Measurements from ENCODE around the gene BLM. TPM values are rescaled to one million over a fixed set of nuclear protein-coding genes. Genes with fewer than 3 reads are reported as not detected.

BLM gene
- polyA plus RNA-seq, 1 donor (not counting 4 experiments of a cell fraction or from before 2014, with no cell fraction given) = 4.4 TPM

DNA sequence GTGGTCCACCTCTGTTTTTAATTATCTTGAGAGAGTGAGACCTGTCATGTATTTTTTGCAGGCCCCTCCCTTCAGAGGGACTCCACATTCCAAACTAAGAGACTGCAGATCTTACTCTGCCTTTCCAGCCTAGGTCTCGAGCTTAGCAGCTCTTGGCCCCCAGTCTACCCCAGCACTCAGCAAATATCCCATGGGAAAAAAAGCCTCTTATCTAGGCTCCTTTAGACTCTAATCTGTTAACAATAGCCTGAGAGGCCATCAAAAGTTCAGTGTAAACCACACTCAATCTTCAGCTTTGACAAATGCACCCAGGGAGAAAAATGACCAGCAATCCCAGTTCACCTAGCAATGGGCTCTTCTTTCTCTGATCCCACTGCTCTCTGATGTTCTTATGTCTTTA lies 8.6 kb upstream of the BLM start:
- Histone ChIP-seq H3K9me3 (ENCODE audit: control insufficient read depth, low read depth, low read length) (no peaks in the 10 kb centered on the region), H3K36me3 (ENCODE audit: control insufficient read depth in 2 of 2, extremely low read depth in 1 of 2, insufficient read depth in 2 of 2, low read length in 2 of 2) (no peaks in the 10 kb centered on the region), H3K9ac (ENCODE audit: control insufficient read depth, extremely low read depth, insufficient read depth, low read length) (no peak overlapping the region), H3K27me3 (ENCODE audit: control insufficient read depth, extremely low read depth, insufficient read depth, low read length) (no peaks in the 10 kb centered on the region), H4K20me1 (ENCODE audit: control insufficient read depth, extremely low read depth, insufficient read depth, low read length) (no peaks in the 10 kb centered on the region), H3K79me2 (ENCODE audit: control insufficient read depth, insufficient read depth, low read length) (no peaks in the 10 kb centered on the region), H3K4me1 (ENCODE audit: control insufficient read depth, extremely low read depth, insufficient read depth, low read length) (no peaks in the 10 kb centered on the region), H2AFZ (ENCODE audit: control insufficient read depth, low read length) (no peak overlapping the region), H3K4me2 (ENCODE audit: control insufficient read depth, extremely low read depth, insufficient read depth, low read depth, low read length) (no peak overlapping the region), H3K9me1 (ENCODE audit: control insufficient read depth, extremely low read depth, insufficient read depth, low read length) (no peaks in the 10 kb centered on the region), H3K27ac (ENCODE audit: control insufficient read depth, insufficient read depth, low read length) (no peak overlapping the region), H3K4me3 (ENCODE audit: control insufficient read depth in 2 of 3, extremely low read depth in 1 of 3, insufficient read depth in 2 of 3, low read depth in 1 of 3, low read length in 3 of 3) (no peak overlapping the region)
- DNase-seq (ENCODE audit: low read depth, low spot score) = no peak
- dilution Hi-C loops (cut with MboI; ENCODE audit: extremely low pct_ligation_motif_present, low sequenced_read_pairs) = no loop called here
- no peak for TF ChIP-seq EZH2 (IDR thresholded peaks at IDR 0.05; ENCODE audit: low read length)
- TF ChIP-seq, protein P1, sequence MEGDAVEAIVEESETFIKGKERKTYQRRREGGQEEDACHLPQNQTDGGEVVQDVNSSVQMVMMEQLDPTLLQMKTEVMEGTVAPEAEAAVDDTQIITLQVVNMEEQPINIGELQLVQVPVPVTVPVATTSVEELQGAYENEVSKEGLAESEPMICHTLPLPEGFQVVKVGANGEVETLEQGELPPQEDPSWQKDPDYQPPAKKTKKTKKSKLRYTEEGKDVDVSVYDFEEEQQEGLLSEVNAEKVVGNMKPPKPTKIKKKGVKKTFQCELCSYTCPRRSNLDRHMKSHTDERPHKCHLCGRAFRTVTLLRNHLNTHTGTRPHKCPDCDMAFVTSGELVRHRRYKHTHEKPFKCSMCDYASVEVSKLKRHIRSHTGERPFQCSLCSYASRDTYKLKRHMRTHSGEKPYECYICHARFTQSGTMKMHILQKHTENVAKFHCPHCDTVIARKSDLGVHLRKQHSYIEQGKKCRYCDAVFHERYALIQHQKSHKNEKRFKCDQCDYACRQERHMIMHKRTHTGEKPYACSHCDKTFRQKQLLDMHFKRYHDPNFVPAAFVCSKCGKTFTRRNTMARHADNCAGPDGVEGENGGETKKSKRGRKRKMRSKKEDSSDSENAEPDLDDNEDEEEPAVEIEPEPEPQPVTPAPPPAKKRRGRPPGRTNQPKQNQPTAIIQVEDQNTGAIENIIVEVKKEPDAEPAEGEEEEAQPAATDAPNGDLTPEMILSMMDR (optimal IDR thresholded peaks at IDR 0.05 in 1 of 3, IDR thresholded peaks at IDR 0.05 in 1 of 3, conservative IDR thresholded peaks at IDR 0.05 in 1 of 3; ENCODE audit: extremely low read depth in 1 of 3, insufficient read depth in 2 of 3, low read length in 3 of 3) = no peak
- no peak for FAIRE-seq

DNA sequence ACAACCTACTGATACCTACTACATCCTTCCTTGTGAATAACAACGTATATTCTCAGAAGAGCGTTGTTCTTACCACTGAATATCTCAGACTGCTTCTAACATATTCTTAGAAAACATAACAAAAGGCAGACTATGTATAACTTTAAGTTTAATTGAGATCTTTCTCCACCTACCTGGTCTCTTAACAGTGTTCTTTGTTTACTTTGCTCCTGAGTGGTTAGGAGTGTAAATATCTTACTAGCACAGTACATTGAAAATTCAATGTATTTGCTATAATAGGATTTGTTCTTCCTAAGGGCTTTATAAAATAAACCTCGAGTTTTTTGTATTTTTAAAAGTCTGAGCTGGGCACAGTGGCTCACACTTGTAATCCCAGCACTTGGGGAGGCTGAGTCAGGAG lies 7.9 kb upstream of the BLM start:
- Histone ChIP-seq H3K4me3 (ENCODE audit: control insufficient read depth in 2 of 3, extremely low read depth in 1 of 3, insufficient read depth in 2 of 3, low read depth in 1 of 3, low read length in 3 of 3) (no peak overlapping the region), H3K27ac (ENCODE audit: control insufficient read depth, insufficient read depth, low read length) (no peak overlapping the region), H3K9ac (ENCODE audit: control insufficient read depth, extremely low read depth, insufficient read depth, low read length) (no peak overlapping the region), H3K9me3 (ENCODE audit: control insufficient read depth, low read depth, low read length) (no peaks in the 10 kb centered on the region), H4K20me1 (ENCODE audit: control insufficient read depth, extremely low read depth, insufficient read depth, low read length) (no peaks in the 10 kb centered on the region), H3K9me1 (ENCODE audit: control insufficient read depth, extremely low read depth, insufficient read depth, low read length) (no peaks in the 10 kb centered on the region), H3K4me2 (ENCODE audit: control insufficient read depth, extremely low read depth, insufficient read depth, low read depth, low read length) (no peak overlapping the region), H3K36me3 (ENCODE audit: control insufficient read depth in 2 of 2, extremely low read depth in 1 of 2, insufficient read depth in 2 of 2, low read length in 2 of 2) (no peaks in the 10 kb centered on the region), H2AFZ (ENCODE audit: control insufficient read depth, low read length) (no peak overlapping the region), H3K27me3 (ENCODE audit: control insufficient read depth, extremely low read depth, insufficient read depth, low read length) (no peaks in the 10 kb centered on the region), H3K79me2 (ENCODE audit: control insufficient read depth, insufficient read depth, low read length) (no peaks in the 10 kb centered on the region), H3K4me1 (ENCODE audit: control insufficient read depth, extremely low read depth, insufficient read depth, low read length) (no peaks in the 10 kb centered on the region)
- FAIRE-seq (no peak), DNase-seq (ENCODE audit: low read depth, low spot score) (no peak)
- dilution Hi-C loops (cut with MboI; ENCODE audit: extremely low pct_ligation_motif_present, low sequenced_read_pairs) = no loop called here
- no peak for TF ChIP-seq EZH2 (IDR thresholded peaks at IDR 0.05; ENCODE audit: low read length)
- TF ChIP-seq, protein P1 (optimal IDR thresholded peaks at IDR 0.05 in 1 of 3, IDR thresholded peaks at IDR 0.05 in 1 of 3, conservative IDR thresholded peaks at IDR 0.05 in 1 of 3; ENCODE audit: extremely low read depth in 1 of 3, insufficient read depth in 2 of 3, low read length in 3 of 3) = no peak

Measured in keratinocyte (primary cell).